K562 (cell line): Measurements from ENCODE around the gene TMEM43. TPM values are rescaled to one million over a fixed set of nuclear protein-coding genes. Genes with fewer than 3 reads are reported as not detected.

Experiments
- ATAC-seq: fragments of 200-7000 bp; cut with Tn5 transposase; 3 replicates; pipeline ENCODE4 v1.9.1; 2020; ENCODE audit warnings: moderate library complexity
- BruUV-seq: library from RNA; stranded (reverse); fragments of 400-500 nt; replicated peaks from 2 replicates; lab custom pipeline; 2021; lab: Mats Ljungman, UMichigan
- CTCF ChIA-PET: fragments of 300-600 bp; formaldehyde crosslinking; extraction: SDS; loops from one replicate; lab custom pipeline; 2021; ENCODE audit warnings: low intra/inter-chr PET ratio; lab: Yijun Ruan, JAX
- POLR2A ChIA-PET: fragments of 300-600, 350-650 bp; sonication (Branson Sonifier 250); formaldehyde crosslinking; extraction: SDS; loops from one replicate; lab custom pipeline; 2021; ENCODE audit warnings: antibody characterized with exemption, inconsistent platforms; lab: Yijun Ruan, JAX
- DNase-seq, 4 experiments: peaks; one replicate each; pipeline versions ENCODE4 v3.0.0 to v3.0.0-alpha.2; 2011 to 2018; ENCODE audit warnings: low spot score in 3 of 4, mixed read lengths in 3 of 4; ENCODE audit errors: extremely low read depth in 1 of 4
- FAIRE-seq: peaks from 2 replicates; lab custom pipeline; 2011; peaks lifted over from hg19 to GRCh38; lab: Jason Lieb, UNC
- H2AFZ ChIP-seq: 2 replicates; pipeline ENCODE4 v1.6.0; 2011; ENCODE audit warnings: low read depth, low read length, control low read depth, inconsistent platforms
- H3K27ac ChIP-seq: fragments of 200-600 bp; 3 replicates; pipeline ENCODE4 v1.8.0; 2011; ENCODE audit warnings: low read depth, mild to moderate bottlenecking, control low read depth, inconsistent platforms, low read length, moderate library complexity, mixed read lengths; ENCODE audit errors: extremely low read depth
- H3K27me3 ChIP-seq, 2 experiments: fragments of 300-600 bp in 1 of 2; 2 replicates in 1 of 2; 3 replicates in 1 of 2; pipeline versions ENCODE4 v1.6.0 to v1.8.0; 2011; ENCODE audit warnings: inconsistent platforms in 2 of 2, low read length in 2 of 2, mild to moderate bottlenecking in 1 of 2, mixed read lengths in 1 of 2, moderate library complexity in 1 of 2; ENCODE audit not compliant: control insufficient read depth in 2 of 2, insufficient read depth in 2 of 2
- H3K36me3 ChIP-seq: fragments of 300-600 bp; 3 replicates; pipeline ENCODE4 v1.8.0; 2011; ENCODE audit warnings: mild to moderate bottlenecking, low read length, inconsistent platforms; ENCODE audit not compliant: control insufficient read depth, insufficient read depth
- H3K4me1 ChIP-seq, 2 experiments: fragments of 200-600 bp in 1 of 2; replicated peaks in 1 of 2; 2 replicates in 1 of 2; 3 replicates in 1 of 2; pipeline versions ENCODE4 v1.5.1 to v1.8.0; 2011; ENCODE audit warnings: inconsistent platforms in 2 of 2, low read length in 2 of 2, mild to moderate bottlenecking in 1 of 2, mixed read lengths in 1 of 2, moderate library complexity in 1 of 2; ENCODE audit not compliant: control insufficient read depth in 2 of 2, insufficient read depth in 2 of 2
- H3K4me2 ChIP-seq: 2 replicates; pipeline ENCODE4 v1.6.1; 2011; ENCODE audit warnings: low read length, control low read depth, inconsistent platforms, mixed read lengths; ENCODE audit not compliant: insufficient read depth
- H3K4me3 ChIP-seq: fragments of 200-600 bp; sonication (generic), shearing (Covaris generic); 2 replicates; pipeline ENCODE4 v1.5.1; 2016; ENCODE audit warnings: control low read depth, inconsistent platforms
- H3K79me2 ChIP-seq: fragments of 200-600 bp; 3 replicates; pipeline ENCODE4 v1.8.0; 2011; ENCODE audit warnings: low read length, inconsistent platforms; ENCODE audit not compliant: control insufficient read depth, insufficient read depth
- H3K9ac ChIP-seq, 2 experiments: 2 replicates each; pipeline versions ENCODE4 v1.6.0 to v1.6.1; 2011; ENCODE audit warnings: low read depth in 2 of 2, low read length in 2 of 2, control low read depth in 1 of 2, inconsistent platforms in 1 of 2, mild to moderate bottlenecking in 1 of 2, mixed read lengths in 1 of 2; ENCODE audit not compliant: insufficient read depth in 1 of 2
- H3K9me1 ChIP-seq: one replicate; pipeline ENCODE4 v1.6.0; 2011; ENCODE audit warnings: inconsistent platforms, mild to moderate bottlenecking, low read length, moderate library complexity; ENCODE audit not compliant: control insufficient read depth, insufficient read depth
- H3K9me3 ChIP-seq: replicated peaks from 2 replicates; pipeline ENCODE4 v1.5.1; 2011; ENCODE audit warnings: low read depth, low read length, inconsistent platforms; ENCODE audit not compliant: control insufficient read depth, insufficient read depth
- H4K20me1 ChIP-seq: replicated peaks from 2 replicates; pipeline ENCODE4 v1.6.1; 2011; ENCODE audit warnings: low read length, inconsistent platforms, mixed read lengths; ENCODE audit not compliant: control insufficient read depth, insufficient read depth
- CBFA2T2 ChIP-seq: fragments of 450-650 bp; conservative IDR thresholded peaks from 2 replicates; pipeline ENCODE4 v1.6.1; 2017; ENCODE audit warnings: mild to moderate bottlenecking
- CEBPB ChIP-seq: fragments of 450-650 bp; IDR thresholded peaks from 2 replicates; pipeline ENCODE4 v1.6.1; 2016; ENCODE audit warnings: missing genetic modification characterization, missing compliant biosample characterization
- HNRNPUL1 ChIP-seq: fragments of 200-400 bp; formaldehyde crosslinking; IDR thresholded peaks from 2 replicates; pipeline ENCODE4 v1.6.1; 2017; ENCODE audit warnings: low read length
- KDM5B ChIP-seq: fragments of 200-600 bp; sonication (generic); IDR thresholded peaks from 2 replicates; pipeline ENCODE4 v1.6.1; 2012; ENCODE audit warnings: low read depth, mild to moderate bottlenecking, moderate library complexity, low read length, control low read depth, inconsistent platforms; ENCODE audit not compliant: insufficient replicate concordance
- MTA3 ChIP-seq: fragments of 450-650 bp; formaldehyde crosslinking; IDR thresholded peaks from 2 replicates; pipeline ENCODE4 v1.6.1; 2017; ENCODE audit warnings: mild to moderate bottlenecking, borderline replicate concordance
- TOE1 ChIP-seq, 2 experiments: fragments of 450-650 bp in 1 of 2; sonication (generic) in 1 of 2; formaldehyde crosslinking in 1 of 2; IDR thresholded peaks; 2 replicates each; pipeline versions ENCODE4 v1.7.1 to v1.8.0; 2016 to 2022; ENCODE audit warnings: borderline replicate concordance in 2 of 2, mild to moderate bottlenecking in 2 of 2, antibody characterized with exemption in 1 of 2, inconsistent platforms in 1 of 2, low read depth in 1 of 2, missing genetic modification reagents in 1 of 2, moderate library complexity in 1 of 2
- ZNF699 ChIP-seq: fragments of 250-450 bp; sonication (Bioruptor Pico); IDR thresholded peaks from 2 replicates; pipeline ENCODE4 v1.8.0; 2021; ENCODE audit warnings: mild to moderate bottlenecking, moderate library complexity; ENCODE audit not compliant: insufficient replicate concordance
- ZNF780A ChIP-seq: fragments of 250-450 bp; sonication (Bioruptor Pico); IDR thresholded peaks from 2 replicates; pipeline ENCODE4 v1.5.0; 2021; ENCODE audit warnings: mild to moderate bottlenecking
- WGBS: fragments of 100-300 bp; shearing (Covaris generic); methylation state at CpG from one replicate; pipeline ENCODE4 v1.1.6; 2016; ENCODE audit warnings: low coverage, mixed read lengths; ENCODE audit not compliant: insufficient coverage; ENCODE audit errors: missing lambda C conversion rate; 5-methylcytosine and 5-hydroxymethylcytosine counted together
- in situ Hi-C: fragments of 300-500 bp; cut with MboI; formaldehyde crosslinking; loops from 4 replicates; pipeline ENCODE4 v1.15.0; 2018; ENCODE audit warnings: inconsistent platforms, mixed read lengths
- intact Hi-C: fragments of 100-400 bp; cut with micrococcal nuclease; formaldehyde crosslinking; loops from 2 replicates; pipeline ENCODE4 v1.14.2; 2022
- polyA plus RNA-seq, 8 experiments: library from polyadenylated mRNA; depleted of rRNA in 4 of 8; stranded (reverse) in 5 of 8; unstranded in 3 of 8; fragments of >200 nt; fragmentation: Nextera tagmentation in 2 of 8; fragmentation: Illumina TruSeq in 1 of 8; extraction: Ambion mirVana in 2 of 8; extraction: Trizol in 1 of 8; gene quantifications; 2 replicates each; pipeline versions ENCODE4 v1.2.1 to v1.2.3, GENCODE V29; 2011 to 2014; ENCODE audit warnings: inconsistent platforms in 1 of 8, missing spikeins in 1 of 8
- total RNA-seq, 7 experiments: library from RNA; depleted of rRNA in 6 of 7; stranded (reverse); fragments of >200 nt in 6 of 7; fragmentation: Illumina TruSeq in 2 of 7; extraction: Trizol in 2 of 7; gene quantifications; 2 replicates each; pipeline versions ENCODE4 v1.2.1 to v1.2.3, GENCODE V29; 2011 to 2021; ENCODE audit warnings: low replicate concordance in 1 of 7
- TF ChIP-seq, protein P1 (sequence below), 2 experiments: fragments of 250-450 bp in 1 of 2; fragments of 450-650 bp in 1 of 2; sonication (Bioruptor Pico) in 1 of 2; IDR thresholded peaks; 2 replicates each; pipeline versions ENCODE4 v1.6.1 to v1.8.0; 2016 to 2021; ENCODE audit warnings: mild to moderate bottlenecking in 2 of 2, moderate library complexity in 2 of 2, missing compliant biosample characterization in 1 of 2, missing genetic modification characterization in 1 of 2
- TF ChIP-seq, protein P2 (sequence below): fragments of 250-450 bp; sonication (Bioruptor Pico); IDR thresholded peaks from 2 replicates; pipeline ENCODE4 v1.5.0; 2021
- TF ChIP-seq, protein P3 (sequence below): fragments of 200-800 bp; sonication (Bioruptor generic); IDR thresholded peaks from 2 replicates; pipeline ENCODE4 v1.6.1; 2017; ENCODE audit warnings: missing genetic modification characterization, missing compliant biosample characterization

TMEM43 gene
- total and polyA plus RNA-seq, 9 of the 15 experiments (the other 6 are each of a cell fraction or from before 2014, with no cell fraction given), result 16.7 to 46.1 (median 35.7) TPM

DNA sequence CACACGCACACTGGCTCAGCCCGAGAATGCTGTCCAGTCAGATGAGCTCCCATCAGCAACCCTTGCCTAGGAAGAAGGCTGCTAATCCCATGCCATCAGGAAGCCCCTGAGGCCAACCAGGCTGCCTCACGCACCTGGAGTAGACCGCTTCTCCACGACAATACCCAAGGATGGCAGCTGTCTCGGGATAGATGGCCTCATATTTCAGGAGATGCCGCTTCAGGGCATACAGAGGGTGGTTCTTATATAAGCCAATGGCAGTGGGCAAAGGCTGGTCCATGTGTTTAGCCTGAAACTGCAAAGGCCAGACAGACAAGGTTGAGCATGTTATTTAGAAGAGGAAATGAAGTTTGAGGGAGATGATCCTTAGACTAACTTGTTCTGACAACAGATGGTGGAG is 31.3 kb downstream of the TMEM43 start (continued):
- no peak for TF ChIP-seq ZNF699
- no peak for TF ChIP-seq CBFA2T2
- TF ChIP-seq, protein P1, sequence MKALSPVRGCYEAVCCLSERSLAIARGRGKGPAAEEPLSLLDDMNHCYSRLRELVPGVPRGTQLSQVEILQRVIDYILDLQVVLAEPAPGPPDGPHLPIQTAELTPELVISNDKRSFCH (CRISPR knock-in tag; IDR thresholded peaks at IDR 0.05), result no peak
- TF ChIP-seq, protein P1 (tag; IDR thresholded peaks at IDR 0.05), result no peak
- TF ChIP-seq, protein P2, sequence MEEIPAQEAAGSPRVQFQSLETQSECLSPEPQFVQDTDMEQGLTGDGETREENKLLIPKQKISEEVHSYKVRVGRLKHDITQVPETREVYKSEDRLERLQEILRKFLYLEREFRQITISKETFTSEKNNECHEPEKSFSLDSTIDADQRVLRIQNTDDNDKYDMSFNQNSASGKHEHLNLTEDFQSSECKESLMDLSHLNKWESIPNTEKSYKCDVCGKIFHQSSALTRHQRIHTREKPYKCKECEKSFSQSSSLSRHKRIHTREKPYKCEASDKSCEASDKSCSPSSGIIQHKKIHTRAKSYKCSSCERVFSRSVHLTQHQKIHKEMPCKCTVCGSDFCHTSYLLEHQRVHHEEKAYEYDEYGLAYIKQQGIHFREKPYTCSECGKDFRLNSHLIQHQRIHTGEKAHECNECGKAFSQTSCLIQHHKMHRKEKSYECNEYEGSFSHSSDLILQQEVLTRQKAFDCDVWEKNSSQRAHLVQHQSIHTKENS (CRISPR knock-in tag), result no peak
- no peak for TF ChIP-seq HNRNPUL1
- TF ChIP-seq CEBPB (tag), result no peak
- no peak for TF ChIP-seq KDM5B

DNA sequence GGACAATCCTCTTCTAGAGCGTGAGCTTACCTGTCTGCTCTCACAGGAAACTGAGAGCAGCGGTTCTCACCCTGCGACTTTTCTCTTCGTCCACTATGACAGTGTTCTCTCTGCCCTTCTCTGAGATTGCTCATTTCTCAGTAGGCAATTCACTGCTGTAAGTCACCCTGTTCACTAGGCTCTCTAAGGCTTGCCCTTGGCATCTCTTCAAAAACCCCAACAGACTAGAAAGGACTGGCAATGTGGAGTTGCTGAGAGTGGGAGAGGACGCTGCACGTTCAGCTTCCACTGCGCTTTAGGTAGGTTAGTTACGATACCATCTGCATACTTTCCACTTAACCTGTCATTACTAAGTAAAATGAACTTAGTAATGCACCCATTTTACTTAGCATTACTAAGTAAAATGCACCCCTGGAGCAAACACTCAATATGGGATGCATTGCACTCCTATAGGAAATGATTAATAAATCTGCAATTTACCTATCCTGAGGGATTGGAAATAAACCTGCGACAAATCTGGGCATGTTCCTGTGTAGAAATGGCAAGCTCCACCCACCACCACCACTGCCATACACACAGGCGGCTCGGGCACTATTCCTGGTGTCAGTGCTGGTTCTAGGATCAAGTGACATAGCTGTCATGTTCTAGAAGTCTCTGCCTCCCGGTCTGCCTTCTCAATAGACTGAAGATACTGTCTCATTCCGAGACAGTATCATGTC is 32.1 kb downstream of the TMEM43 start:
- POLR2A ChIA-PET, result interaction anchor here (0.7 to 1.6 kb wide), 3 partner anchors 11 to 43 kb away, joined by 3 read pairs; no protein-coding TSS in a partner anchor
- CTCF ChIA-PET, result interaction anchor here (0.9 kb wide), 1 partner anchor 311 kb away, joined by 3 read pairs; no protein-coding TSS in a partner anchor
- no peak for FAIRE-seq
- TF ChIP-seq TOE1 (IDR thresholded peaks at IDR 0.05; ENCODE audit: borderline replicate concordance), result no peak
- no peak for TF ChIP-seq TOE1 (CRISPR knock-in tag; IDR thresholded peaks at IDR 0.05; ENCODE audit: borderline replicate concordance, low read depth)
- TF ChIP-seq MTA3, result no peak
- TF ChIP-seq, protein P3, sequence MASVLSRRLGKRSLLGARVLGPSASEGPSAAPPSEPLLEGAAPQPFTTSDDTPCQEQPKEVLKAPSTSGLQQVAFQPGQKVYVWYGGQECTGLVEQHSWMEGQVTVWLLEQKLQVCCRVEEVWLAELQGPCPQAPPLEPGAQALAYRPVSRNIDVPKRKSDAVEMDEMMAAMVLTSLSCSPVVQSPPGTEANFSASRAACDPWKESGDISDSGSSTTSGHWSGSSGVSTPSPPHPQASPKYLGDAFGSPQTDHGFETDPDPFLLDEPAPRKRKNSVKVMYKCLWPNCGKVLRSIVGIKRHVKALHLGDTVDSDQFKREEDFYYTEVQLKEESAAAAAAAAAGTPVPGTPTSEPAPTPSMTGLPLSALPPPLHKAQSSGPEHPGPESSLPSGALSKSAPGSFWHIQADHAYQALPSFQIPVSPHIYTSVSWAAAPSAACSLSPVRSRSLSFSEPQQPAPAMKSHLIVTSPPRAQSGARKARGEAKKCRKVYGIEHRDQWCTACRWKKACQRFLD, result no peak
- no peak for TF ChIP-seq ZNF780A (CRISPR knock-in tag)

More for the DNA sequence above, 32.1 kb downstream of the TMEM43 start:
- no peaks in the 10 kb centered on the region; a peak in 1 of 5 replicates for H3K4me1 ChIP-seq
- H3K9me3 ChIP-seq, result peaks cover 9% of the 10 kb centered on the region
- H3K27ac ChIP-seq, result no peak overlapping the region
- H3K27me3 ChIP-seq, result no peaks in the 10 kb centered on the region
- WGBS, result 96% methylated on average over 13 of the region's 13 CpGs
- DNase-seq (no peak), ATAC-seq (no peak)
- in situ Hi-C loops (no loop called here), intact Hi-C loops (no loop called here)
- no peak overlapping the region for H3K4me3 ChIP-seq
- BruUV-seq, result no TSS peak
- no peaks in the 10 kb centered on the region; the same call in 1 of the 2 replicates for H4K20me1 ChIP-seq
- no peaks in the 10 kb centered on the region for H3K9me1 ChIP-seq
- no peak overlapping the region for H3K9ac ChIP-seq
- no peak overlapping the region for H3K4me2 ChIP-seq
- H3K79me2 ChIP-seq, result no peaks in the 10 kb centered on the region
- H3K36me3 ChIP-seq, result peaks cover 90% of the 10 kb centered on the region
- no peak overlapping the region for H2AFZ ChIP-seq
